HFFc6 (cell line): Measurements from ENCODE around the gene PDE1A. TPM values are rescaled to one million over a fixed set of nuclear protein-coding genes. Genes with fewer than 3 reads are reported as not detected.

Experiments
- DNase-seq: peaks from one replicate; pipeline ENCODE4 v3.0.0-alpha.2; 2018
- H3K27ac Mint-ChIP-seq: 2 replicates; pipeline ENCODE4 v1.8.0; 2020; ENCODE audit warnings: mild to moderate bottlenecking, mixed read lengths
- H3K27me3 Mint-ChIP-seq: 2 replicates; pipeline ENCODE4 v1.8.0; 2021; ENCODE audit warnings: mild to moderate bottlenecking, moderate library complexity, mixed read lengths; ENCODE audit not compliant: insufficient read depth
- H3K36me3 Mint-ChIP-seq: 2 replicates; pipeline ENCODE4 v1.8.0; 2021; ENCODE audit warnings: low read depth, mixed read lengths
- H3K4me1 Mint-ChIP-seq: 2 replicates; pipeline ENCODE4 v1.8.0; 2020; ENCODE audit warnings: low read depth, mixed read lengths
- H3K4me3 Mint-ChIP-seq: 2 replicates; pipeline ENCODE4 v1.8.0; 2020; ENCODE audit warnings: mild to moderate bottlenecking, moderate library complexity, mixed read lengths
- H3K9me3 Mint-ChIP-seq: 2 replicates; pipeline ENCODE4 v1.8.0; 2020; ENCODE audit warnings: mild to moderate bottlenecking, mixed read lengths
- total RNA-seq, 6 experiments: library from RNA; stranded (reverse); fragmentation: NEBNext Ultra II Directional; extraction: Animal tissue kit (Norgen Biotek cat#: 25700); gene quantifications; 2 replicates in 1 of 6; 3 replicates in 5 of 6; pipeline ENCODE4 v1.2.3, GENCODE V29; 2021
- TF ChIP-seq, protein P1 (sequence below): fragments of 200-600 bp; sonication (generic); IDR thresholded peaks from 2 replicates; pipeline ENCODE4 v1.5.0; 2021; ENCODE audit warnings: antibody characterized with exemption, mild to moderate bottlenecking

PDE1A gene
- total RNA-seq, 6 experiments from 2014 or later = 2.7 to 8.0 (median 3.9) TPM

DNA sequence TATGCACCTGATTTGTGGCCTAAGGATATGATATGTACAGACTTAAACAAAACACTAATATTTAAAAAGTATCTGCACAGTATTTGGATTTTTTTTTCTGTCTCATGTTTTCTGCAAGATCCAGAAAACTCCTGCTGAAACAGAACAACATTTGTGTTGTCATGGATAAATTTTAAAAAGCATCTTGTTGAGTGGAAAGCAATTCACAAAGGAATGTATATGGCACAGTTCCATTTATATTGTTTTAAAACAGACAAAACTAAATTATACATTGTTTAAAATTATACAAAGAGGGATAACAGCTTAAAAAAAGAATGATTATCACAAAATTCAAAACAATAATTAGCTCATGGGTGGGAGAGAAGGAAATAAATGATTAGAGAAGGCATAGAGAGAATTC, 247.7 kb downstream of the PDE1A start:
- H3K4me1 Mint-ChIP-seq = peaks cover 8% of the 10 kb centered on the region
- peaks cover 2% of the 10 kb centered on the region; the same call in 1 of the 2 replicates for H3K27me3 Mint-ChIP-seq
- no peaks in the 10 kb centered on the region for H3K9me3 Mint-ChIP-seq
- H3K27ac Mint-ChIP-seq = no peak overlapping the region
- H3K4me3 Mint-ChIP-seq = no peak overlapping the region
- DNase-seq = no peak
- TF ChIP-seq, protein P1, sequence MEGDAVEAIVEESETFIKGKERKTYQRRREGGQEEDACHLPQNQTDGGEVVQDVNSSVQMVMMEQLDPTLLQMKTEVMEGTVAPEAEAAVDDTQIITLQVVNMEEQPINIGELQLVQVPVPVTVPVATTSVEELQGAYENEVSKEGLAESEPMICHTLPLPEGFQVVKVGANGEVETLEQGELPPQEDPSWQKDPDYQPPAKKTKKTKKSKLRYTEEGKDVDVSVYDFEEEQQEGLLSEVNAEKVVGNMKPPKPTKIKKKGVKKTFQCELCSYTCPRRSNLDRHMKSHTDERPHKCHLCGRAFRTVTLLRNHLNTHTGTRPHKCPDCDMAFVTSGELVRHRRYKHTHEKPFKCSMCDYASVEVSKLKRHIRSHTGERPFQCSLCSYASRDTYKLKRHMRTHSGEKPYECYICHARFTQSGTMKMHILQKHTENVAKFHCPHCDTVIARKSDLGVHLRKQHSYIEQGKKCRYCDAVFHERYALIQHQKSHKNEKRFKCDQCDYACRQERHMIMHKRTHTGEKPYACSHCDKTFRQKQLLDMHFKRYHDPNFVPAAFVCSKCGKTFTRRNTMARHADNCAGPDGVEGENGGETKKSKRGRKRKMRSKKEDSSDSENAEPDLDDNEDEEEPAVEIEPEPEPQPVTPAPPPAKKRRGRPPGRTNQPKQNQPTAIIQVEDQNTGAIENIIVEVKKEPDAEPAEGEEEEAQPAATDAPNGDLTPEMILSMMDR = no peak
- H3K36me3 Mint-ChIP-seq = no peaks in the 10 kb centered on the region; the same call in 1 of the 2 replicates

DNA sequence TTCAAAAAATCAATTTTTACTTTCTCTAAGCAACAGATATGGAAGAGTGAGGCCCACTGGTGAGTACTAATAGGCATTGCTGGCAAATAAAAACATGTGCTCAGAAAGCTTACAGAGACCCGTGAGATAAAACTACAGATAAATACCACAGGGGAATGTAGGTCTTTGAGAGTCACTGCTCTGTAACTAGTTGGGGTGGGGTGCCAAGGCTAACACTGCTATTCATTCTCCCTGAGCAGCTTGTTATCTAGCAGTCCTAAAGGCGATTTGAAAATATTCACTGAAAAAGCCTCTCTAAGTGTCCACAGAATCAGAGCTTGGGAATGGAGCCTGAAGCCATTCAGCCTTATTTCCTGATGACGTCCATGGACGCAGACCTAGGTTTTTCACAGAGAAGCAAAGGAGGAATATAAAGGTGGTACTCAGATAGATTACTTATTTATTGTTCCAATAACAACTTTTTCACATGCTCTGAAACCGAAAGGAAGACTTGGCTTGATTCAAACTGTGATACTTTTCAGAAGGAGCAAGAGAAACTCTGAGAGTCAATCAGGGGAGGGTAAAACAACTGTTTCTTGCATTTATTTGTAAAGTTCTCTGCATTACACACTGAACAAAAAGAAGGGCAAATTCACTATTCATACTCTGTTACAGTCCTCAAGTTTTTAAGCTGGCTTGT, 252.8 kb downstream of the PDE1A start:
- Mint-ChIP-seq H3K9me3 (no peaks in the 10 kb centered on the region), H3K27me3 (no peaks in the 10 kb centered on the region; the same call in 1 of the 2 replicates), H3K36me3 (no peaks in the 10 kb centered on the region; the same call in 1 of the 2 replicates), H3K4me3 (no peak overlapping the region), H3K4me1 (peaks cover 9% of the 10 kb centered on the region; the same call in 1 of the 2 replicates), H3K27ac (no peak overlapping the region)
- TF ChIP-seq, protein P1 = no peak
- DNase-seq = no peak

GRCh38 chr2:182170341-182170740, 256.5 kb downstream of the PDE1A start:
- no peak overlapping the region for H3K4me3 Mint-ChIP-seq
- no peaks in the 10 kb centered on the region; the same call in 1 of the 2 replicates for H3K27me3 Mint-ChIP-seq
- no peak for DNase-seq
- no peak overlapping the region for H3K27ac Mint-ChIP-seq
- H3K36me3 Mint-ChIP-seq = no peaks in the 10 kb centered on the region; the same call in 1 of the 2 replicates
- TF ChIP-seq, protein P1 = no peak
- H3K4me1 Mint-ChIP-seq = peaks cover 16% of the 10 kb centered on the region
- no peaks in the 10 kb centered on the region for H3K9me3 Mint-ChIP-seq

GRCh38 chr2:182167882-182168281, 259.0 kb downstream of the PDE1A start:
- TF ChIP-seq, protein P1 = no peak
- Mint-ChIP-seq H3K27ac (no peak overlapping the region), H3K36me3 (no peaks in the 10 kb centered on the region), H3K27me3 (no peaks in the 10 kb centered on the region; the same call in 1 of the 2 replicates), H3K4me1 (peaks cover 20% of the 10 kb centered on the region), H3K9me3 (no peaks in the 10 kb centered on the region), H3K4me3 (no peak overlapping the region)
- no peak for DNase-seq

DNA sequence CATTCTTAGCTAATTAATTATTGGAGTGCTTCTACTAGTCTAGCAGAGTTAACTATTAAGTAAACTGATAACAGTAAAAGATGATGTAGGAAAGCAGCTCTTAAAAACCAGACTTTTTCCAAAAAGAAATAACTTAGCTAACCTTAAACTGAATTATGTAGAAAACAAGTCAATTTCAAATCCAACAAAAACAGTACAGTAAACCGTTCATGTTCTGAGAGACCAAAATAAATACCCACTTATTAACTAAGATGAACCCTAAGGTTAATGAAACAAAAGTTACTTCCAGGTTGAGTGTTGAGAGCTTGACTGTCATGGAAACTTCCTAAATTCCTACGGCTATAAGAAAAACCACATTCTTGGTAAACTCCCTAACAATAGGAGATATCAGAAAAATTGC, 260.0 kb downstream of the PDE1A start:
- no peaks in the 10 kb centered on the region; the same call in 1 of the 2 replicates for H3K27me3 Mint-ChIP-seq
- H3K4me1 Mint-ChIP-seq = peaks cover 18% of the 10 kb centered on the region
- H3K27ac Mint-ChIP-seq = no peak overlapping the region
- no peaks in the 10 kb centered on the region for H3K36me3 Mint-ChIP-seq
- no peaks in the 10 kb centered on the region for H3K9me3 Mint-ChIP-seq
- TF ChIP-seq, protein P1 = no peak
- no peak for DNase-seq
- no peak overlapping the region for H3K4me3 Mint-ChIP-seq
